Rectal smooth muscle tissue (tissue), 1 donor: ENCODE results near the gene RRBP1.

ENCODE experiments used
- H3K27ac ChIP-seq: one replicate; pipeline ENCODE4 v1.7.0; 2013; ENCODE audit warnings: low read depth, low read length, inconsistent platforms
- H3K27me3 ChIP-seq: one replicate; pipeline ENCODE4 v1.7.0; 2013; ENCODE audit warnings: low read length; ENCODE audit not compliant: control insufficient read depth, insufficient read depth
- H3K36me3 ChIP-seq: one replicate; pipeline ENCODE4 v1.7.0; 2013; ENCODE audit warnings: low read length; ENCODE audit not compliant: control insufficient read depth, insufficient read depth
- H3K4me1 ChIP-seq: one replicate; pipeline ENCODE4 v1.7.0; 2013; ENCODE audit warnings: low read length; ENCODE audit not compliant: control insufficient read depth, insufficient read depth
- H3K4me3 ChIP-seq: one replicate; pipeline ENCODE4 v1.7.0; 2013; ENCODE audit warnings: low read length
- H3K9ac ChIP-seq: one replicate; pipeline ENCODE4 v1.7.0; 2013; ENCODE audit warnings: low read length

The RRBP1 gene

GRCh38 chr20:17682103-17682888, at the start of gene RRBP1:
Gene RRBP1, minus strand, starts transcription at chr20:17682242. Its CDS starts 21,735 bp downstream, at chr20:17660507.
- Histone ChIP-seq H3K36me3 (no peaks in the 10 kb centered on the region), H3K4me1 (peaks cover 6% of the 10 kb centered on the region), H3K9ac (peak within 1 kb of the TSS; percentile 44), H3K27me3 (no peaks in the 10 kb centered on the region), H3K4me3 (peak within 1 kb of the TSS; percentile 76), H3K27ac (peak within 1 kb of the TSS; percentile 83)

GRCh38 chr20:17731233-17731632, 49.2 kb upstream of the RRBP1 start:
- H3K27me3 ChIP-seq: no peaks in the 10 kb centered on the region
- no peaks in the 10 kb centered on the region for H3K36me3 ChIP-seq
- H3K27ac ChIP-seq: no peak overlapping the region
- no peaks in the 10 kb centered on the region for H3K4me1 ChIP-seq
- no peak overlapping the region for H3K4me3 ChIP-seq
- H3K9ac ChIP-seq: no peak overlapping the region

- no peak overlapping the region for H3K4me3 ChIP-seq
- H3K27me3 ChIP-seq: no peaks in the 10 kb centered on the region
- H3K27ac ChIP-seq: no peak overlapping the region
- H3K36me3 ChIP-seq: no peaks in the 10 kb centered on the region
- no peaks in the 10 kb centered on the region for H3K4me1 ChIP-seq
- H3K9ac ChIP-seq: no peak overlapping the region
These were observed 48.0 kb upstream of the RRBP1 start for GRCh38 chr20:17730071-17730470.

- Histone ChIP-seq H3K9ac (no peak overlapping the region), H3K36me3 (no peaks in the 10 kb centered on the region), H3K4me1 (no peaks in the 10 kb centered on the region), H3K27me3 (no peaks in the 10 kb centered on the region), H3K4me3 (no peak overlapping the region), H3K27ac (no peak overlapping the region)
These were observed 46.0 kb upstream of the RRBP1 start for GRCh38 chr20:17728074-17728473.

GRCh38 chr20:17727351-17727750, 45.3 kb upstream of the RRBP1 start:
- Histone ChIP-seq H3K4me3 (no peak overlapping the region), H3K9ac (no peak overlapping the region), H3K27me3 (no peaks in the 10 kb centered on the region), H3K4me1 (no peaks in the 10 kb centered on the region), H3K36me3 (no peaks in the 10 kb centered on the region), H3K27ac (no peak overlapping the region)

GRCh38 chr20:17726902-17727301, 44.9 kb upstream of the RRBP1 start:
- no peaks in the 10 kb centered on the region for H3K36me3 ChIP-seq
- no peak overlapping the region for H3K27ac ChIP-seq
- H3K4me3 ChIP-seq: no peak overlapping the region
- no peaks in the 10 kb centered on the region for H3K4me1 ChIP-seq
- H3K27me3 ChIP-seq: no peaks in the 10 kb centered on the region
- H3K9ac ChIP-seq: no peak overlapping the region

GRCh38 chr20:17725094-17725835, 43.2 kb upstream of the RRBP1 start:
- Histone ChIP-seq H3K4me1 (no peaks in the 10 kb centered on the region), H3K27ac (no peak overlapping the region), H3K9ac (no peak overlapping the region), H3K36me3 (no peaks in the 10 kb centered on the region), H3K4me3 (no peak overlapping the region), H3K27me3 (no peaks in the 10 kb centered on the region)

- no peaks in the 10 kb centered on the region for H3K27me3 ChIP-seq
- no peak overlapping the region for H3K4me3 ChIP-seq
- H3K9ac ChIP-seq: no peak overlapping the region
- H3K4me1 ChIP-seq: no peaks in the 10 kb centered on the region
- H3K36me3 ChIP-seq: no peaks in the 10 kb centered on the region
- no peak overlapping the region for H3K27ac ChIP-seq
These were observed 41.3 kb upstream of the RRBP1 start for GRCh38 chr20:17723301-17723691.

- Histone ChIP-seq H3K4me3 (no peak overlapping the region), H3K27ac (no peak overlapping the region), H3K36me3 (no peaks in the 10 kb centered on the region), H3K9ac (no peak overlapping the region), H3K4me1 (no peaks in the 10 kb centered on the region), H3K27me3 (no peaks in the 10 kb centered on the region)
These were observed 40.7 kb upstream of the RRBP1 start for GRCh38 chr20:17722493-17723300.

GRCh38 chr20:17721802-17722486, 39.9 kb upstream of the RRBP1 start:
- Histone ChIP-seq H3K36me3 (no peaks in the 10 kb centered on the region), H3K27me3 (no peaks in the 10 kb centered on the region), H3K4me3 (no peak overlapping the region), H3K9ac (no peak overlapping the region), H3K27ac (no peak overlapping the region), H3K4me1 (no peaks in the 10 kb centered on the region)

- H3K4me1 ChIP-seq: no peaks in the 10 kb centered on the region
- H3K36me3 ChIP-seq: no peaks in the 10 kb centered on the region
These were observed 38.7 kb upstream of the RRBP1 start for GRCh38 chr20:17720755-17721154.

GRCh38 chr20:17716331-17716730, 34.3 kb upstream of the RRBP1 start:
- Histone ChIP-seq H3K27me3 (no peaks in the 10 kb centered on the region), H3K27ac (no peak overlapping the region), H3K4me1 (no peaks in the 10 kb centered on the region)

More at GRCh38 chr20:17720755-17721154, 38.7 kb upstream of the RRBP1 start:
- Histone ChIP-seq H3K9ac (no peak overlapping the region), H3K27me3 (no peaks in the 10 kb centered on the region), H3K4me3 (no peak overlapping the region), H3K27ac (no peak overlapping the region)

More at GRCh38 chr20:17716331-17716730, 34.3 kb upstream of the RRBP1 start:
- Histone ChIP-seq H3K36me3 (no peaks in the 10 kb centered on the region), H3K9ac (no peak overlapping the region), H3K4me3 (no peak overlapping the region)
